NT2/D1 (cell line): ENCODE data around the gene RICTOR.

Experiments used
- DNase-seq: peaks from one replicate; pipeline ENCODE4 v3.0.0-alpha.2; 2011; ENCODE audit warnings: low read depth, low spot score
- H3K27me3 ChIP-seq: 2 replicates; pipeline ENCODE4 v1.6.0; 2011; ENCODE audit warnings: mild to moderate bottlenecking; ENCODE audit not compliant: insufficient read length, insufficient read depth
- H3K36me3 ChIP-seq: 2 replicates; pipeline ENCODE4 v1.6.1; 2011; ENCODE audit warnings: mild to moderate bottlenecking, low read length, mixed read lengths; ENCODE audit not compliant: insufficient read depth, insufficient read length
- H3K4me1 ChIP-seq: 2 replicates; pipeline ENCODE4 v1.5.1; 2011; ENCODE audit not compliant: insufficient read depth, insufficient read length
- H3K4me3 ChIP-seq: 2 replicates; pipeline ENCODE4 v1.5.1; 2011; ENCODE audit warnings: low read depth; ENCODE audit not compliant: insufficient read length
- H3K9ac ChIP-seq: 2 replicates; pipeline ENCODE4 v1.6.0; 2011; ENCODE audit warnings: low read depth; ENCODE audit not compliant: insufficient read length
- H3K9me3 ChIP-seq: 2 replicates; pipeline ENCODE4 v1.5.1; 2011; ENCODE audit warnings: mild to moderate bottlenecking, low read length; ENCODE audit not compliant: insufficient read depth
- SUZ12 ChIP-seq: IDR thresholded peaks from 2 replicates; pipeline ENCODE4 v1.6.1; 2011; ENCODE audit not compliant: insufficient read length, insufficient read depth; ENCODE audit errors: extremely low read depth
- YY1 ChIP-seq: IDR thresholded peaks from 2 replicates; pipeline ENCODE4 v1.6.1; 2011; ENCODE audit not compliant: insufficient read length, insufficient read depth
- ZNF274 ChIP-seq: IDR thresholded peaks from 2 replicates; pipeline ENCODE4 v1.6.1; 2011; ENCODE audit warnings: mild to moderate bottlenecking, low read depth, low read length

RICTOR gene

DNA sequence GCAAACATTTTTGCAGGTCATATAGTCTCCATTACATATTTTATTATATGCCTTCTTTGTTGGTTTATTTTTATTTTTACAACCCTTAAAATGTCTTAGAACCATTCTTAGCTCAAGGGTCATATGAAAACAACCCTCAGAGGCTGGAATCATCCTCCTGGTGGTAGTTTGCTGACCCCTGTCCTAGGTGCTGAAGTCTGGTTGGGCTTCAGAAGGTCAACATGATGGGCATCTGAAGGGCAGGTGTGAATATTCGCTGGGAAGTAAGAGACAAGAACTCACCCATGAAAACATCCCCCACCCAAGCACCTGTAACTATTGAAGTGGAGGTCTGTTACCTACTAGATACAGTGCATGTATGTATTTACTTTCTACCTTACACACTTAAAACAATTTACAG, 153.0 kb downstream of the RICTOR start:
- no peak overlapping the region for H3K4me3 ChIP-seq
- H3K36me3 ChIP-seq, result no peaks in the 10 kb centered on the region
- no peaks in the 10 kb centered on the region for H3K4me1 ChIP-seq
- H3K27me3 ChIP-seq, result no peaks in the 10 kb centered on the region
- H3K9ac ChIP-seq, result no peak overlapping the region
- DNase-seq, result no peak
- no peaks in the 10 kb centered on the region for H3K9me3 ChIP-seq
- TF ChIP-seq SUZ12 (no peak), YY1 (no peak), ZNF274 (no peak)

DNA sequence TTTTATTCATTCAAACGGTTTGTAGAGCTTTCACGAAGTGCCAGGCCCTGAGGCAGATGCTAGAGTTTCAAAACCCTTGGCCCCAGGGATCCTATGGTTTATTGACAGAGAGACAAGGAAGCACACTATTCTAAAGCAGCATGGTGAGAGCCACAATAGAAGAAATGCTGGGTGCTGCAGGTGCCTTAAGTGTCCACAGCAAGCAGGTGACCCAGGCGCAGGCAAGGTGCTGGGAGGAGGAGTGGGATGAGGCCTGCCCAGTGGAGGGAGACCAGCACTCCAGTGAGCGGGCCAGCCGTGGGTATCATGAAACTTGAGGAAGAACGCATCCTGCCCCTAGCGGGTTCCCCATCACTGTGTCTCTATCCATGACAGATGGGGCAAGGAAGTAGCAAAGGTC, 157.4 kb downstream of the RICTOR start:
- H3K4me3 ChIP-seq, result no peak overlapping the region
- TF ChIP-seq SUZ12, result no peak
- no peak for TF ChIP-seq YY1
- no peak for TF ChIP-seq ZNF274

GRCh38 chr5:38913714-38914113, 160.5 kb downstream of the RICTOR start:
- no peak for DNase-seq
- Histone ChIP-seq H3K36me3 (no peaks in the 10 kb centered on the region), H3K9ac (no peak overlapping the region), H3K27me3 (no peaks in the 10 kb centered on the region), H3K4me3 (no peak overlapping the region), H3K4me1 (no peaks in the 10 kb centered on the region), H3K9me3 (0 out of 2 replicates have a peak, but pooled peaks cover 11% of the 10 kb centered on the region)
- TF ChIP-seq ZNF274 (no peak), YY1 (no peak), SUZ12 (no peak)

More for the DNA sequence above, 157.4 kb downstream of the RICTOR start:
- Histone ChIP-seq H3K4me1 (no peaks in the 10 kb centered on the region), H3K9ac (no peak overlapping the region), H3K9me3 (no peaks in the 10 kb centered on the region), H3K27me3 (no peaks in the 10 kb centered on the region), H3K36me3 (no peaks in the 10 kb centered on the region)
- no peak for DNase-seq

GRCh38 chr5:38911933-38912332, 162.3 kb downstream of the RICTOR start:
- no peak for DNase-seq
- TF ChIP-seq ZNF274, result no peak

GRCh38 chr5:38906503-38906902, 167.7 kb downstream of the RICTOR start:
- H3K36me3 ChIP-seq, result peaks cover 6% of the 10 kb centered on the region

More at GRCh38 chr5:38911933-38912332, 162.3 kb downstream of the RICTOR start:
- no peaks in the 10 kb centered on the region for H3K27me3 ChIP-seq
- H3K9me3 ChIP-seq, result 0 out of 2 replicates have a peak, but pooled peaks cover 11% of the 10 kb centered on the region
- H3K9ac ChIP-seq, result no peak overlapping the region
- peaks cover 6% of the 10 kb centered on the region for H3K36me3 ChIP-seq
- no peak overlapping the region for H3K4me3 ChIP-seq
- H3K4me1 ChIP-seq, result no peaks in the 10 kb centered on the region

GRCh38 chr5:38905516-38905915, 168.7 kb downstream of the RICTOR start:
- DNase-seq, result no peak
- peaks cover 6% of the 10 kb centered on the region for H3K36me3 ChIP-seq
- TF ChIP-seq SUZ12, result no peak
- no peak for TF ChIP-seq ZNF274
- no peak for TF ChIP-seq YY1
- H3K4me3 ChIP-seq, result no peak overlapping the region
- 0 out of 2 replicates have a peak, but pooled peaks cover 11% of the 10 kb centered on the region for H3K9me3 ChIP-seq
- H3K27me3 ChIP-seq, result no peaks in the 10 kb centered on the region
- no peaks in the 10 kb centered on the region for H3K4me1 ChIP-seq
- no peak overlapping the region for H3K9ac ChIP-seq

More at GRCh38 chr5:38906503-38906902, 167.7 kb downstream of the RICTOR start:
- H3K4me3 ChIP-seq, result no peak overlapping the region
- H3K9me3 ChIP-seq, result 0 out of 2 replicates have a peak, but pooled peaks cover 11% of the 10 kb centered on the region
- DNase-seq, result no peak
- no peak for TF ChIP-seq SUZ12
- TF ChIP-seq YY1, result no peak
- TF ChIP-seq ZNF274, result no peak
- no peak overlapping the region for H3K9ac ChIP-seq
- no peaks in the 10 kb centered on the region for H3K27me3 ChIP-seq
- no peaks in the 10 kb centered on the region for H3K4me1 ChIP-seq

- H3K4me3 ChIP-seq, result no peak overlapping the region
- H3K4me1 ChIP-seq, result no peaks in the 10 kb centered on the region
- no peaks in the 10 kb centered on the region for H3K36me3 ChIP-seq
- TF ChIP-seq ZNF274 (no peak), SUZ12 (no peak), YY1 (no peak)
- no peaks in the 10 kb centered on the region for H3K27me3 ChIP-seq
- H3K9ac ChIP-seq, result no peak overlapping the region
- DNase-seq, result no peak
- H3K9me3 ChIP-seq, result no peaks in the 10 kb centered on the region
Measured at GRCh38 chr5:38899936-38900335, 174.3 kb downstream of the RICTOR start.

DNA sequence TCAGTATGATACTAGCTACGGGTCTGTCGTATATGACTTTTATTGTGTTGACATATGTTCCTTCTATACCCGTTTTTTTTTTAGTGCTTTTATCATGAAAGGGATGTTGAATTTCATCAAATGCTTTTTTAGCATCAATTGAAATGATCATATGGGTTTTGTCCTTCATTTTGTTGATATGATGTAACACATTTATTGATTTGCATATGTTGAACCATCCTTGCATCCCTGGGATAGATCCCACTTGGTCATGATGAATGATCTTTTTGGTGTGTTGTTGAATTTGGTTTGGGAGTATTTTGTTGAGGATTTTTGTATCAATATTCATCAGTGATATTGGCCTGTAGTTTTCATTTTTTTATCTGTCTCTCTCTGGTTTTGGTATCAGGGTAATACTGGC, 177.4 kb downstream of the RICTOR start:
- Histone ChIP-seq H3K27me3 (no peaks in the 10 kb centered on the region), H3K9me3 (no peaks in the 10 kb centered on the region), H3K4me1 (no peaks in the 10 kb centered on the region), H3K36me3 (no peaks in the 10 kb centered on the region), H3K9ac (no peak overlapping the region), H3K4me3 (no peak overlapping the region)
- TF ChIP-seq ZNF274, result no peak
- no peak for DNase-seq
